Chondrocyte (in vitro differentiated cells): ENCODE measurements around the gene KCTD16. TPM values are rescaled to one million over a fixed set of nuclear protein-coding genes. Genes with fewer than 3 reads are reported as not detected.

ENCODE experiments used
- DNase-seq: peaks from one replicate; pipeline ENCODE4 v3.0.0; 2021; ENCODE audit warnings: mixed read lengths, low spot score
- H3K27ac Mint-ChIP-seq: one replicate; pipeline ENCODE4 v1.8.0; 2021; ENCODE audit warnings: mild to moderate bottlenecking, moderate library complexity, mixed read lengths; ENCODE audit not compliant: unreplicated experiment
- H3K27me3 Mint-ChIP-seq: 2 replicates; pipeline ENCODE4 v1.8.0; 2021; ENCODE audit warnings: low read depth, mixed read lengths
- H3K36me3 Mint-ChIP-seq: 2 replicates; pipeline ENCODE4 v1.8.0; 2021; ENCODE audit warnings: low read depth, mixed read lengths
- H3K4me1 Mint-ChIP-seq: 2 replicates; pipeline ENCODE4 v1.8.0; 2021; ENCODE audit warnings: low read depth, mild to moderate bottlenecking, mixed read lengths
- H3K4me3 Mint-ChIP-seq: one replicate; pipeline ENCODE4 v1.8.0; 2021; ENCODE audit warnings: mild to moderate bottlenecking, moderate library complexity, mixed read lengths; ENCODE audit not compliant: unreplicated experiment
- H3K9me3 Mint-ChIP-seq: 2 replicates; pipeline ENCODE4 v1.8.0; 2021; ENCODE audit warnings: low read depth, mixed read lengths
- CTCF ChIP-seq: fragments of 200-600 bp; sonication (generic); IDR thresholded peaks from 2 replicates; pipeline ENCODE4 v1.5.0; 2021; ENCODE audit warnings: antibody characterized with exemption, mild to moderate bottlenecking, moderate library complexity
- total RNA-seq: library from RNA; stranded (reverse); gene quantifications from 3 replicates; pipeline ENCODE4 v1.2.1, GENCODE V29; 2021

KCTD16 gene
- total RNA-seq, 1 donor from 2014 or later: 1.5 TPM

DNA sequence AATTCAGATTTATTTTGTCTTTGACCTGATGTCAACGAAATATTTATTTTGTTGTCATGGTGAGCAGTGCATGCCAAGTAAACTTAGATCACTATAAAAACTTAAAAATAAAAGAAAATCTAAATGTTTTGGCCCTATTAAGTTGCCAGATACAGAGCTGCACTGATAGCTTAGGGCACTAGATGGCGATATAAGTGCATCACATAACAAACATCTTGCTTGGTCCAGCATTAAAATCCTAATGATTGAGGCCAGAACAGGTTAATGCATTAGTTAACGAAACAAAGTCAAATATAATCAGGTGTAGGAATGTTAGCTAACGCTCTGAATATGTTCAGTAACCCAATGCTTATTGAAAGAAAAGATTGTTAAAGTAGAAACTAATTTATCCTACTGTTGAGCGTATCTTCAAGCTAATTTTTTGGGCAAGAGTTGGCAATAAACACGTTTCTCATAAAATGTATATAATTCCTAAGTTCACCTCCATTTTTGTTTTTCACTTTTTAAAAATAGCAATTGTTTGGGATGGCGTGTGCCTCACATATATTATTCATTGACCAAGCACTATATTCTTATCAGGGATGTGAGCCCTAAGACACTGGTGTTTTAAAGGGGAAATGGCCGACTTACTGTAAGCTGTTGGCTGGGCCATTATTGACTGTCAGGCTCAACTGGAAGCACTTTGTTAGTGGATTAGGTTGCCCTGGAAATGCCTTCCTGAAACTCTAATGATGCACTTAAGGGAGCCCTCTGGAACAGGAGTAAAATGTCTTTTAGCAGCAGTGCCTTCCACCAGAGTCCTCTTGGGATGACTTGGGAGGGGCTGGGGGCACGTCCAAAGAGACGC lies 33.3 kb downstream of the KCTD16 start:
- peaks cover 16% of the 10 kb centered on the region for H3K4me1 Mint-ChIP-seq
- peak; percentile 99 for TF ChIP-seq CTCF
- peaks cover 16% of the 10 kb centered on the region for H3K27me3 Mint-ChIP-seq
- no peak overlapping the region for H3K27ac Mint-ChIP-seq
- H3K9me3 Mint-ChIP-seq: no peaks in the 10 kb centered on the region
- H3K4me3 Mint-ChIP-seq: no peak overlapping the region
- no peaks in the 10 kb centered on the region for H3K36me3 Mint-ChIP-seq
- DNase-seq: no peak

- H3K9me3 Mint-ChIP-seq: no peaks in the 10 kb centered on the region
- no peak for TF ChIP-seq CTCF
- H3K36me3 Mint-ChIP-seq: no peaks in the 10 kb centered on the region
- no peak overlapping the region for H3K27ac Mint-ChIP-seq
- peaks cover 16% of the 10 kb centered on the region for H3K4me1 Mint-ChIP-seq
- H3K27me3 Mint-ChIP-seq: peaks cover 18% of the 10 kb centered on the region
- H3K4me3 Mint-ChIP-seq: peak overlapping the region; percentile 65
- no peak for DNase-seq
Measured at GRCh38 chr5:144205141-144205551, 34.5 kb downstream of the KCTD16 start.

DNA sequence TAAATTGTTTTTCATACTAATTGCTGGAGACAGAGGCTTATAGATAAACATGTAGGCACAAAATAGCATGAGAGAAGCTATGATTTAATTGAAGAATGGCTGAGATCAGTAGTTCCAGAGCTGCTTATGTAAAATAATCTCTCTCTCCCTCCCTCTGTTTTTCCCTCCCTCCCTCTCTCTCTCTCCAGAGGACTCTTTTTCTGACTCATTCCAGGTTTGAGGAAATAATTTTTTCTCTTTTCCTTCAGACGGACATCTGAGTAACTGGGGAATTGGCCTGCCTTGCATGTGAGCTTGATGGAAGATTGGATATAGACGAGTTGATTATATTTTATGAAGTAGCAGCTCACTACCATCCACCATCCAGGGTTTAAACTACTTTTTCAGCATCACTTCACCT lies 35.5 kb downstream of the KCTD16 start:
- no peak overlapping the region for H3K27ac Mint-ChIP-seq
- TF ChIP-seq CTCF: no peak

GRCh38 chr5:144207875-144208444 lies 37.3 kb downstream of the KCTD16 start:
- no peaks in the 10 kb centered on the region for H3K9me3 Mint-ChIP-seq
- peak; percentile 27 for TF ChIP-seq CTCF
- no peak overlapping the region for H3K4me3 Mint-ChIP-seq
- peaks cover 16% of the 10 kb centered on the region for H3K4me1 Mint-ChIP-seq
- no peaks in the 10 kb centered on the region for H3K36me3 Mint-ChIP-seq
- no peak for DNase-seq
- no peak overlapping the region for H3K27ac Mint-ChIP-seq
- peaks cover 11% of the 10 kb centered on the region for H3K27me3 Mint-ChIP-seq

More for the DNA sequence above, 35.5 kb downstream of the KCTD16 start:
- DNase-seq: no peak
- no peaks in the 10 kb centered on the region for H3K36me3 Mint-ChIP-seq
- H3K27me3 Mint-ChIP-seq: peaks cover 14% of the 10 kb centered on the region
- peaks cover 16% of the 10 kb centered on the region for H3K4me1 Mint-ChIP-seq
- H3K9me3 Mint-ChIP-seq: no peaks in the 10 kb centered on the region
- H3K4me3 Mint-ChIP-seq: no peak overlapping the region

DNA sequence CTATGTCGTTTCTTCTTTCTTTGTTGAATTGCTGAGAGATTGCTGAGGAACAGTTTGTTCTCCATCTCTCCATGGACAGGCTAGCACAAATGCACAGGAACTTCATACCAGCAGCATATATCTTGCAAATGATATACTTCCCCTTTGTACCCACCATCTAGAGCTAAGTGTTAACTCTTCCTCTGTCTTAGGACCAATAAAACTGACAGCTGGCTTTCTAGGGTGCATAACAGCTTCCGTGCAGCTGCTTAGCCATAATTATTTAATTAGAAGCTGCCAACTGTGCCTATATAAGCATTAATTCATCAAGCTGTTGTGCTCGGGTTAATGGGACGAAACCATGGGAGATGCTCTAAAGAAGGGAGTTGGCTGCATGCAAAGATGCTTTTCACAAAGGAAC lies 38.7 kb downstream of the KCTD16 start:
- Mint-ChIP-seq H3K4me3 (no peak overlapping the region), H3K27ac (no peak overlapping the region), H3K9me3 (no peaks in the 10 kb centered on the region), H3K36me3 (peaks cover 2% of the 10 kb centered on the region), H3K4me1 (peaks cover 16% of the 10 kb centered on the region), H3K27me3 (peaks cover 19% of the 10 kb centered on the region)
- no peak for DNase-seq
- TF ChIP-seq CTCF: no peak
